Osteocyte (in vitro differentiated cells): ENCODE results near the gene ASAP2. TPM values are rescaled to one million over a fixed set of nuclear protein-coding genes. Genes with fewer than 3 reads are reported as not detected.

ENCODE experiments used
- DNase-seq: peaks from one replicate; pipeline ENCODE4 v3.0.0; 2021; ENCODE audit warnings: mixed read lengths; ENCODE audit not compliant: unreplicated experiment; ENCODE audit errors: extremely low spot score
- H3K27ac Mint-ChIP-seq: one replicate; pipeline ENCODE4 v1.8.0; 2021; ENCODE audit warnings: mild to moderate bottlenecking, mixed read lengths; ENCODE audit not compliant: unreplicated experiment
- H3K27me3 Mint-ChIP-seq: one replicate; pipeline ENCODE4 v1.8.0; 2021; ENCODE audit warnings: mixed read lengths; ENCODE audit not compliant: unreplicated experiment
- H3K36me3 Mint-ChIP-seq: one replicate; pipeline ENCODE4 v1.8.0; 2021; ENCODE audit warnings: mixed read lengths; ENCODE audit not compliant: unreplicated experiment
- H3K4me1 Mint-ChIP-seq: one replicate; pipeline ENCODE4 v1.8.0; 2021; ENCODE audit warnings: mixed read lengths; ENCODE audit not compliant: unreplicated experiment
- H3K4me3 Mint-ChIP-seq: one replicate; pipeline ENCODE4 v1.8.0; 2021; ENCODE audit warnings: mild to moderate bottlenecking, moderate library complexity, mixed read lengths; ENCODE audit not compliant: unreplicated experiment
- H3K9me3 Mint-ChIP-seq: one replicate; pipeline ENCODE4 v1.8.0; 2021; ENCODE audit warnings: mixed read lengths; ENCODE audit not compliant: unreplicated experiment
- total RNA-seq: library from RNA; stranded (reverse); gene quantifications from 2 replicates; pipeline ENCODE4 v1.2.1, GENCODE V29; 2021
- TF ChIP-seq, protein P1 (sequence below): fragments of 200-600 bp; sonication (generic); IDR thresholded peaks from 2 replicates; pipeline ENCODE4 v1.5.0; 2021; ENCODE audit warnings: antibody characterized with exemption, mild to moderate bottlenecking, moderate library complexity

ASAP2 gene
- total RNA-seq, 1 donor from 2014 or later, result 91.0 TPM

DNA sequence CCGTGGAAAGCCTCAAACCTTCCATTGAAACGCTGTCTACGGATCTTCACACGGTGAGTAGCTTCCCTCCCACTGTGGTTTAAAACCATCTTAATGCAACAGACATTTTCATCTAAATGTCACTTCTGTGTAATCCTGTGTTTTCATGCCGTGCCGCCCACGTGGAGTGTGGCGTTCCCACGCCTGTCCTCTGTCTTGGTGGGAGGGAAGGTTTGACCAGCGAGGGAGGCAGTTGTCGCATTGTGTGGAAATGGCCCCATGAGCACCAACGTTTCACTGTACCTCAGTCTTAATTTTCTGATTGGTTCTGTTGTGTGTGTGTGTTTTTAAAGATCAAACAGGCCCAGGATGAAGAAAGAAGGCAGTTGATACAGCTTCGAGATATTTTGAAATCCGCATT, 128.1 kb downstream of the ASAP2 start:
- H3K27me3 Mint-ChIP-seq, result no peaks in the 10 kb centered on the region
- no peaks in the 10 kb centered on the region for H3K9me3 Mint-ChIP-seq
- peaks cover 48% of the 10 kb centered on the region for H3K36me3 Mint-ChIP-seq
- TF ChIP-seq, protein P1, sequence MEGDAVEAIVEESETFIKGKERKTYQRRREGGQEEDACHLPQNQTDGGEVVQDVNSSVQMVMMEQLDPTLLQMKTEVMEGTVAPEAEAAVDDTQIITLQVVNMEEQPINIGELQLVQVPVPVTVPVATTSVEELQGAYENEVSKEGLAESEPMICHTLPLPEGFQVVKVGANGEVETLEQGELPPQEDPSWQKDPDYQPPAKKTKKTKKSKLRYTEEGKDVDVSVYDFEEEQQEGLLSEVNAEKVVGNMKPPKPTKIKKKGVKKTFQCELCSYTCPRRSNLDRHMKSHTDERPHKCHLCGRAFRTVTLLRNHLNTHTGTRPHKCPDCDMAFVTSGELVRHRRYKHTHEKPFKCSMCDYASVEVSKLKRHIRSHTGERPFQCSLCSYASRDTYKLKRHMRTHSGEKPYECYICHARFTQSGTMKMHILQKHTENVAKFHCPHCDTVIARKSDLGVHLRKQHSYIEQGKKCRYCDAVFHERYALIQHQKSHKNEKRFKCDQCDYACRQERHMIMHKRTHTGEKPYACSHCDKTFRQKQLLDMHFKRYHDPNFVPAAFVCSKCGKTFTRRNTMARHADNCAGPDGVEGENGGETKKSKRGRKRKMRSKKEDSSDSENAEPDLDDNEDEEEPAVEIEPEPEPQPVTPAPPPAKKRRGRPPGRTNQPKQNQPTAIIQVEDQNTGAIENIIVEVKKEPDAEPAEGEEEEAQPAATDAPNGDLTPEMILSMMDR, result no peak
- no peak for DNase-seq
- no peak overlapping the region for H3K27ac Mint-ChIP-seq
- no peak overlapping the region for H3K4me3 Mint-ChIP-seq
- peaks cover 32% of the 10 kb centered on the region for H3K4me1 Mint-ChIP-seq

DNA sequence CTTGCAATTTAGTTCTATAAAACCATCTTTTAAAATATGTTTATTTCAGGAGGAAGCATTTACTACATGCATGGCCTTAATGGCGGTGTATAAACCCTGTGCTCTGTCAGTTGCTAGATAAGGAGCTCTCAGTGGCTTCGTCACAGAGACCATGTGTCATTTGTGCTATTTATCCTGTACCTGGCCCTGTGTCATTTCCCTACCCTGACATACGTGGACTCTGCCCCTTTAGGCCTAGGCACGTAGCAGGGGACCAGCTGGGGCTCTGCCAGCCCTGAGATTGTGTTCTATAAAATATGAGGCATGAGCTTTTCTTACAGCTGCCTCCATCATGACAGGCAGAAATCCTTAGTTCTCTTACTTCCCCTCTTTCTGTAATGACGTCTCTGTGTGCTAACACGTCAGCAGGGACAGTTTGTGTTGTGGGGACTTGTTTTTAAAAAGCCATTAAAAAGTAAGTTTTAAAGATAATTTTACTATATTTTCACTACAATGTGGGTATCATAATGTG, 128.8 kb downstream of the ASAP2 start:
- no peaks in the 10 kb centered on the region for H3K27me3 Mint-ChIP-seq
- no peak overlapping the region for H3K4me3 Mint-ChIP-seq
- H3K27ac Mint-ChIP-seq, result no peak overlapping the region
- peaks cover 46% of the 10 kb centered on the region for H3K36me3 Mint-ChIP-seq
- no peaks in the 10 kb centered on the region for H3K9me3 Mint-ChIP-seq
- TF ChIP-seq, protein P1, result no peak
- DNase-seq, result no peak
- peaks cover 32% of the 10 kb centered on the region for H3K4me1 Mint-ChIP-seq

DNA sequence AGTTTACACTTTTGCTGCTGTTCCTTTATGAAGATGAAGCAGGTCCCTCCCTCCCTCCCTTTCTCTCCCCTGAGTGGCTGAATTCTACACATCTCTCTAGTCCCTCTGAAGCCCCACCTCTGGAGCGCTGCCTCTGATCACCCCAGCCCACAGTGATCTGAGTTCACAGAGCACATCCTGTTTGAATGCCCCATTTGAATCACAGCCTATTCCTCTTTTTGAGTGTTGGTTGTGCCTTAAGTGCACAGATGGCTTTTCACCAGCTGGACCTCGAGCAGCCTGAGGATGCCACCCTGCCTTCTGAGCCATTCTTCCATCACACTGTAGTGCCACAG, 129.6 kb downstream of the ASAP2 start:
- TF ChIP-seq, protein P1, result no peak
- Mint-ChIP-seq H3K4me1 (peaks cover 32% of the 10 kb centered on the region), H3K27ac (peak overlapping the region; percentile 69), H3K9me3 (no peaks in the 10 kb centered on the region), H3K27me3 (no peaks in the 10 kb centered on the region), H3K4me3 (no peak overlapping the region), H3K36me3 (peaks cover 50% of the 10 kb centered on the region)
- no peak for DNase-seq

DNA sequence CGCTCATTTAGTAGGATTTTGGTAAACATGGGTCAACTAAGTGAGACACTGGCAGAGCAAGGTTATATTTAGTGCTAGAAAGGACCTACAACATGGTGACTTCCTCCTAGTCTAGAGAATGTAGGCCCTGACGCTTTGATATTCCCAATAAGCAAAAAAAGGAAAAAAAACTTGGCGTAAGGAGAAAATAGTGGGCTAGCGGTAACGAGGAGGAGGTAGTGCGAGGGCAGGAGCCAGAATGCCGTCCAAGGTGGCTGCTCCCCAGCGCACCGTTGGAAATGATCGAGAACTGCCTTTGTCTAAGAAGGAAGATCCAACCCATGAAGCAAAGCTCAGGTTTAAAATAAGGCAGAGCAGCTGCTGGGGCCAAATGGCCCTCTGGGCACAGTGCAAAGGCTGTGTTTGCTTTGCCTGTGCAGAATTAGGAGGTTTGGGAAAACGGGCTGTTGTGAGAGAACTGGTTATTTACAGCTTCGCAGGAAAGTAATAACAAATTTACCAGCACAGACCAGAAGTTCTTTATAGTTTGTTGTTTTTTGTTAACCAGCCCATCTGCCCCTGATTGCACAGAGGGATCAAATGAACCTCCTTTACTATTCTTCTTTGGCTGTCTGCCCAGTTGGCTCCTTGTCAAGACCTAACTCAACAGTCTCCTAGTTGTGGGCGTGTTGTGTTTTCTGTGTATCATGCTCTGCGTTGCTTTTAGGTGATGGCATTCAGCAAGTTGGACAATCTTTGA, 130.1 kb downstream of the ASAP2 start:
- TF ChIP-seq, protein P1, result no peak
- Mint-ChIP-seq H3K4me1 (peaks cover 32% of the 10 kb centered on the region), H3K27me3 (no peaks in the 10 kb centered on the region), H3K4me3 (no peak overlapping the region), H3K27ac (peak overlapping the region; percentile 69), H3K9me3 (no peaks in the 10 kb centered on the region), H3K36me3 (peaks cover 51% of the 10 kb centered on the region)
- no peak for DNase-seq

DNA sequence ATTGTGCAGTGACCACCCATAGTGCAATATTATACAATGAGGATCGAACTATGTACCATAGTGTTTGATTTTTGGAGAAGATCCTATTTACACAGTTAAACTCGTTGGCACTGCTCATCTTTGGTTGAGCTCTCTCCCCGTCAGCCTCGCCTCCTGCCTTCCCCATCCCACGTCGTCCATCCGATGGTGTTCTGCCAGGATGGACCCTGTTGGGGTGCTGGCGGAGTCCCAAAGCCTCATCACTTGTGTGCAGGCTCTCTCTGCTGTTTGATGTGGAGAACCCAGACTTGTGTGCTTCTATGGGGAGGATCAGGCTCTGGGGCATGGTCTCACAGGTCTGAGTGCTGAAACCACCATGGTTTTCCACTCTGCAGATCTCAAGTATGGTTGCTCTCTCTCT, 131.3 kb downstream of the ASAP2 start:
- no peak overlapping the region for H3K4me3 Mint-ChIP-seq
- no peaks in the 10 kb centered on the region for H3K9me3 Mint-ChIP-seq
- peaks cover 55% of the 10 kb centered on the region for H3K36me3 Mint-ChIP-seq
- DNase-seq, result no peak
- TF ChIP-seq, protein P1, result no peak
- peaks cover 32% of the 10 kb centered on the region for H3K4me1 Mint-ChIP-seq
- H3K27ac Mint-ChIP-seq, result peak overlapping the region; percentile 36
- no peaks in the 10 kb centered on the region for H3K27me3 Mint-ChIP-seq
